ENCODE results near the gene COL9A1.

The COL9A1 gene

DNA sequence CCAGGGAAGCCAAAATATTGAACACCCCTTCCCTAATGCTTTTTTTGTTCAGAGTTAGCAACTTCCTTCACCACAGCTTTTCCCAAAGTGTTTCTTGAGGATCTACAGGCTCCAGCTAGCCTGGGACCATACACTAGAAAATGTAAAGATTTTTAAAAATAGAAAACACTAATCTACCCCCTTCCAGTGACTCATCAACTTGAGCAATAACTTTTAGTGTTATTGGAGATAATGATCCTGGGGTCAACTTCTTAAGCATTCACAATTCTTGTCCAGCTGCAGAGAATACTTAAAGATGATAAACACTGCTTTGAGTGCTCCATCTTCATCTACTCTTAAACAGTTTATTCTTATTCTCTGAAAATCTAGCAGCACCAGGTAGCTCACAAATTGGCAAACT lies 131.6 kb downstream of the COL9A1 start:
- no peak for DNase-seq (ENCODE audit: low read depth)

GRCh38 chr6:70168681-70169377 lies 134.1 kb downstream of the COL9A1 start:
- DNase-seq (ENCODE audit: low read depth): no peak
